Fibroblast of lung (primary cell): Measurements from ENCODE around the gene LAPTM4A.

Experiments
- EZH2 ChIP-seq: IDR thresholded peaks from 2 replicates; pipeline ENCODE4 v1.5.1; 2012; ENCODE audit warnings: low read length, control low read depth, mild to moderate bottlenecking; ENCODE audit errors: missing control alignments
- TF ChIP-seq, protein P1 (sequence below), 2 donors: IDR thresholded peaks in 1 of 2; conservative IDR thresholded peaks in 1 of 2; 1 replicate in 1 of 2; 2 replicates in 1 of 2; pipeline ENCODE4 v1.5.1; 2011 to 2012; ENCODE audit warnings: low read length in 2 of 2, control low read depth in 1 of 2, inconsistent platforms in 1 of 2, low read depth in 1 of 2, mild to moderate bottlenecking in 1 of 2

- TF ChIP-seq, protein P1, sequence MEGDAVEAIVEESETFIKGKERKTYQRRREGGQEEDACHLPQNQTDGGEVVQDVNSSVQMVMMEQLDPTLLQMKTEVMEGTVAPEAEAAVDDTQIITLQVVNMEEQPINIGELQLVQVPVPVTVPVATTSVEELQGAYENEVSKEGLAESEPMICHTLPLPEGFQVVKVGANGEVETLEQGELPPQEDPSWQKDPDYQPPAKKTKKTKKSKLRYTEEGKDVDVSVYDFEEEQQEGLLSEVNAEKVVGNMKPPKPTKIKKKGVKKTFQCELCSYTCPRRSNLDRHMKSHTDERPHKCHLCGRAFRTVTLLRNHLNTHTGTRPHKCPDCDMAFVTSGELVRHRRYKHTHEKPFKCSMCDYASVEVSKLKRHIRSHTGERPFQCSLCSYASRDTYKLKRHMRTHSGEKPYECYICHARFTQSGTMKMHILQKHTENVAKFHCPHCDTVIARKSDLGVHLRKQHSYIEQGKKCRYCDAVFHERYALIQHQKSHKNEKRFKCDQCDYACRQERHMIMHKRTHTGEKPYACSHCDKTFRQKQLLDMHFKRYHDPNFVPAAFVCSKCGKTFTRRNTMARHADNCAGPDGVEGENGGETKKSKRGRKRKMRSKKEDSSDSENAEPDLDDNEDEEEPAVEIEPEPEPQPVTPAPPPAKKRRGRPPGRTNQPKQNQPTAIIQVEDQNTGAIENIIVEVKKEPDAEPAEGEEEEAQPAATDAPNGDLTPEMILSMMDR (conservative IDR thresholded peaks at IDR 0.05 in 1 of 2, IDR thresholded peaks at IDR 0.05 in 1 of 2; ENCODE audit: low read depth in 1 of 2, low read length in 2 of 2): no peak
- no peak for TF ChIP-seq EZH2
Observed at GRCh38 chr2:20071397-20072383, 20.3 kb upstream of the LAPTM4A start.
